ENCODE results near the gene DLL3.

Gene DLL3

DNA sequence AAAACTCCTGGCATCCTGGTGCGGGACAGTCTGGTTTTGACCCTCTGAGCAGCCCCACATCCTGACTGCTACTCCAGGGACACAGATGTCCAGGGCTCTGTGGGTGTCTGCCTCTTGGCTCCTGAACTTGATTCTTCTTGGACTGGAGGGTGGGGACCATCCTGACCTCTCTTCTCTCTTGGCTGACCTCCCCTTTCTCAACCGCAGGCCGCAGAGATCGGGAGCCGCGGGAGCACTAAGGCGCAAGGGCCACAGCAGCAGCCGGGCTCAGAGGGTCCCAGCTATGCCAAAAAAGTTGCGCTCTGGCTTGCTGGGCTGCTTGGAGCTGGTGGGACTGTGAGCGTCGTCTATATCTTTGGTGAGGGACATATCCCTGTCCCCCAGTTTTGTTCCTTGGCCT lies 17.1 kb upstream of the DLL3 start:
- DNase-seq (ENCODE audit: low spot score) = no peak

DNA sequence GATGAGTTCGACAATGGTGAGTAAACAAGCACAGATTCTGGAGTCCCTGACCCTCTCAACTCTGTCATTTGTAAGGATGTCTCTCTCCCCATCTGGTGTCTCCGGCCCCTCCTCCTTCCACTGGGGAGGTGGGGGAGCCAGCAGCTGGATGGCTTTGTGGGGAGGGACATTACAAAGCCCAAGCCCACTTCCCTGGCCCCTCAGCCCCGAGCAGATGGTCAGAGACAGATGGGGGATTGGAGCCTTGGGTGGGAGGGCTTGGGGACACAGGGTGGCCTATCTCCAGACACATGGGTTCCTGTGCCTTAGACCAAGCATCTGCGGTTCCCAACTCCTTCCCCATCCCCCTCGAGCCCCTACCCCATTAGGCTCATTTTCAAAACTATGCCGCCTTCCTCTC lies 15.6 kb upstream of the DLL3 start:
- no peak for DNase-seq (ENCODE audit: low spot score)

DNA sequence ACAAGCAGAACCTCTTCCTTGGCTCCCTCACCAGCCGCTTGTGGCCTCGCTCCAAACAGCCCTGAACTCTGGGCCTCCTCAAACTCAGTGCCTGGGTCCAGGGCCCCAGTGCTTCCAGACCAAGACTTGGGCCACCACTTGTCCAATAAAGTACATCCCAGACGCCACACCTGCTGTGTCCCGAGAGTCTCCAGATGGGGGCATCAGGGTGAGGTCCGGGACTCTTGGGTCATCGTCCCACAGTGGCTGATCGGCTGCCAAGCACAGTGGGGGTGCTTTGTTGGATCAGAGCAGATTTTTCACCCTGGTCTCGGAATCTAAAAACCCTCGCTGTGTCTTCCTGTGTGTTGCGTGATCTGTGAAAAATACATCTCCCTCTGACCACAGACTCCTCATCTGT lies 9.0 kb upstream of the DLL3 start:
- DNase-seq (ENCODE audit: low spot score) = no peak

DNA sequence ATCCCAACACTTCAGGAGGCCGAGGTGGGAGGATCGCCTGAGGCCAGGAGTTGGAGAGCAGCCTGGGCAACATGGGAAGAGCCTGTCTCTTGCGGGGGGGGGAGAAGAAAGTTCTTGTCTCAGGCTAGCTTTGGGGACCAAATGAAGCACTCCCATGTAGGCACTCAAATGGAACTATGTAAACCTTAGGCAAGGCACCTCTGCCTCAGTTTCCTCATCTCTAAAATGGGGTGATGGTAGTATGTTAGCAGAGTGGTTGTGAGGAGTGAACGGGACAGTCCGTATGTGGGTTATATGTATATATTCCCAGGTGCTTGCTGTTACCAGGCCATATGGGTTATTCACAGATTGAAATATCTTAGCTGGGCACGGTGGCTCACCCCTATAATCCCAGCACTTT lies 6.5 kb upstream of the DLL3 start:
- DNase-seq (ENCODE audit: low spot score) = no peak

DNA sequence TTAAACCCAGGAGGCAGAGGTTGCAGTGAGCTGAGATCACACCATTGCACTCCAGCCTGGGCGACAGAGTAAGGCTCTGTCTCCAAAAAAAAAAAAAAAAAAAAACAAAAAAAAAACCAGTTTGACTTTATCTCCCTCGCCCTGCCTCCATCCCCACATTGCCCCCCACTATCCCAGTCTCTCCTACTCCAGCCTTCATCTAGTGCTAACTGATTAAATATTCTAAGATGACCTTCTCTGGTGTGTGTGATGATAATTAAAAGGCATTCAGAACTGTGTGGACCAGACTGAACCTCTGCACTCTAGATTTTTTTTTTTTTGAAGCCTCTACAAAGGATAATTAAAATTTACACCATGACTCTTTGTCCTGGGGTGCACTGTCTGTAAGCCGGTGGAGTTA lies 6.0 kb upstream of the DLL3 start:
- DNase-seq (ENCODE audit: low spot score) = no peak

DNA sequence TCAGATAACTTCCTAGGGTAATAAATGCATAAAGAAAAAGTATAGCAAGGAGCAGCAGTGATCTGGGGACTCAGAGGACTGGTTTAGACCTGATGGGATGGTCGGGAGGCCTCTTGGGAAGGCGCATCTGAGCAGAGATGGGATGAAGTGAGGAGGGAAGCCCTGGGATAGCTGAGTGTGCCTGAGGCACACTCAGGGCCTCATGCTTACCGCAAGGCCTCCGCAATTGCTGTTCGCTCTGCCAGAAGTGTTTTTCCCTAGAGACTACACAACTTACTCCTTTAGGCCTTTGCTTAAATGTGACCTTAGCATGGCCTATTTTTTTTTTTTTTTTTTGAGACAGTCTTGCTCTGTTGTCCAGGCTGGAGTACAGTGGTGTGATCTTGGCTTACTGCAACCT lies 4.1 kb upstream of the DLL3 start:
- no peak for DNase-seq (ENCODE audit: low spot score)

DNA sequence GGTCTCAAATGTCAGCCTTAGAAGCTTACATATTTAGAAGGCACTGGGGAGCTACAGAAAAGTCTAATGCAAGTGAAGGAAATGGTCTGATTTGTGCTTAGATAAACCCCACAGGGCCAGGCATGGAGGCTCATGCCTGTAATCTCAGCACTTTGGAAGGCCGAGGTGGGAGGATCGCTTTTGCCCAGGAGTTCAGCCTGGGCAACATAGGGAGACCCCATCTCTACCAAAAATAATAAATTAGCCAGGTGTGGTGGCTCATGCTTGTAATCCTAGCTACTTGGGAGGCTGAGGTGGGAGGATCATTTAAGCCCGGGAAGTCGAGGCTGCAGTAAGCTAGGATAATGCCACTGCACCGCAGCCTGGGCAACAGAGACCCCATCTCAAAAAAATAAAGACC lies 2.7 kb upstream of the DLL3 start:
- no peak for DNase-seq (ENCODE audit: low spot score)

DNA sequence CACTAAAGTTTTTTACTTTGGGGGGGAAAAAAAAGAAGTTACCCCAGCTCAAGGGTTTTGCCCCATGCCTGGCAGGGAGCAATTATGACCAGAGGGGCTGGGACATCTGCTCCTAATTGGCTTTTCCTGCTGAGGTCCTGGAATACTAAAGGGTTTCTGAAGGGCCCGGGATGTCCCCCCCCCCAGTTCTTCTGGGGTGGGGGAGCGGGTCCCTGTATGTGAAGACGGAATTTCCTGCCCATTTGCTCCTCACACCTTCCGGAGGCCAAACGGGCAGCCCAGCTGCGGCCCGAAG lies 1.1 kb upstream of the DLL3 start:
- no peak for DNase-seq (ENCODE audit: low spot score)

DNA sequence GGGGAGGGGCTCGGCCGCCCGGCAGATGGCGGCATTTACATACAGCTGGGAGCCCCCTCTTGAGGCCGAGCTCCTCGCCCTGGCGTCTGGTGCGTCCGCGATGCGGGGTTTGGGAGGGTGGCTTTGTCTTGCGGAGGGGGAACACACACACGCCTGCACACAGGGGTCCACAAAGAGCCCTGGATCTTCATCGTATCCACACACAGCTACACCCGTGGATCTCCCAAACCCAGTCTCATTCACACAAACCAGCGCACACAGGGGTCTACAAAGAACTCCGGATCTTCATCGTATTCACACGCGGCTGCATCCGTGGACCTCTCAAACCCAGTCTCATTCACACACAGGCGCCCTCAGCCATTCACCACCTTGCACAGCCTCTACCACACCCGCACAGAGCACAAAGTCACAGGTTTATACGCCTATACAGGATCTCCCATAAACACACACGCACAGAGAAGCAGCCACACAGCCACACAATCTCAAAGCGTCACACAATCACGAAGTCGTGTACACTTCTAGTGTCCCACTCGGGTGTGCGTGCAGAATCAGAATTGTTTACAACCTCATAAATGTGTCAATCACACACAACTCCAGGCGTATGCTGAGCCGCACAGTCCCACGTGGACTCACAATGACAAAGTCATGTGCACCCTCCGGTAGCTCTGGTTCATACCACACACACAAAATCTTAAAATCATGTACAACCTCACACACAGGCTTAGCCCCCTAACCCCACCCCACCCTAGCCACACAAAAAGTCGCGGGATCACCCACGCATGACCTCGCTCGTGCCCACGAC lies 550 bp upstream of the DLL3 start:
- DNase-seq (ENCODE audit: low spot score) = peak; percentile 93

DNA sequence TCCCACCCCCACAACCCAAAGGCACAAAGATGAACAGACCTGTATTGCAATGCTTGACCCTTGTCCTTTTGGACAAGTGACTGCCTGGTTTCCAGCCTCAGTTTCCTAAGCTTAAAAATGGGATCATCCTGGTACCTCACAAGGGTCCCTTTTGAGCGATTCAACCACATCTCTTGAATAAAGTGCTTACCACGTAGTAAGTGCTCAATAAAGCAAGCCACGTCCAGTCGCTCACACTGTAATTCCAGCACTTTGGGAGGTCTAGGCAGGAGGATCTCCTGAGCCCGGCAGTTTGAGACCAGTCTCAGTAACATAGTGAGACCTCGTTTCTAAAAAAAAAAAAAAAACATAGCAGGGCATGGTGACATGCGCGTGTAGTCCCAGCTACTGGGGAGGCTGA lies 1.2 kb downstream of the DLL3 start:
- DNase-seq (ENCODE audit: low spot score) = no peak

DNA sequence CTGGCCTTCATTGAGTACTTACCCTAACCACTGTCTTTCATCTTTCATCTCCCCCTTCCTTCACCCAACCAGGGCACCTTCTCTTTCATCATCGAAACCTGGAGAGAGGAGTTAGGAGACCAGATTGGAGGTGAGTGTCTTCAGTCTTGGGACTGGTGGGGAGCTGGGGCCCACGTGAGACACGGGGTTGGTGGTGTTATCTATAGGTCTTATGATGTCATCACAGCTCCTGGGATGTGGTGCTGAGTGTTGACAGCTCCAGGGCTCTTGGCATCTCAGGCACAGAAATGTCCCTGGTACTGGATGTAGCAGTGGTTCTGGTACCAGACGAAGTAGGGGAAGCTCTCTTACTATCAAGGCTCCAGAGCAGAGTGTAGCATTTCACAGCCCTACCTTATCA lies 1.8 kb downstream of the DLL3 start:
- no peak for DNase-seq (ENCODE audit: low spot score)

DNA sequence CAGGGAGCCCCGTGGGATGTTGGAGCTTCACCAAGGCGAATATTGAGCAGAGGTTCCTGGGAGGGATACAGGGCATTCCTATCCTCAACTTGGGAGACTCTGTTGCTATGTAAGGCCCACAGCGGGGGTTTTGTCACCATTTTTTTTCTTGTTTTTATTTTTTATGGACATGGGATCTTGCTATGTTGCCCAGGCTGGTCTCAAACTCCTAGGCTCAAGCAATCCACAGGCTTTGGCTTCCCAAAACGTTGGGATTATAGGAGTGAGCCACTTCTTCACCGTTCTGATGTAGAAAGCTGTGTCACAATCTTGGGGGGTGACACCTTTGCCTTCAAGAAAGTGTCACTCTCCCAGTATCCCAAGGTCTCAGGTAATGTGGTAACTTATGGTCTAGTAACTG lies 2.6 kb downstream of the DLL3 start:
- DNase-seq (ENCODE audit: low spot score) = no peak

DNA sequence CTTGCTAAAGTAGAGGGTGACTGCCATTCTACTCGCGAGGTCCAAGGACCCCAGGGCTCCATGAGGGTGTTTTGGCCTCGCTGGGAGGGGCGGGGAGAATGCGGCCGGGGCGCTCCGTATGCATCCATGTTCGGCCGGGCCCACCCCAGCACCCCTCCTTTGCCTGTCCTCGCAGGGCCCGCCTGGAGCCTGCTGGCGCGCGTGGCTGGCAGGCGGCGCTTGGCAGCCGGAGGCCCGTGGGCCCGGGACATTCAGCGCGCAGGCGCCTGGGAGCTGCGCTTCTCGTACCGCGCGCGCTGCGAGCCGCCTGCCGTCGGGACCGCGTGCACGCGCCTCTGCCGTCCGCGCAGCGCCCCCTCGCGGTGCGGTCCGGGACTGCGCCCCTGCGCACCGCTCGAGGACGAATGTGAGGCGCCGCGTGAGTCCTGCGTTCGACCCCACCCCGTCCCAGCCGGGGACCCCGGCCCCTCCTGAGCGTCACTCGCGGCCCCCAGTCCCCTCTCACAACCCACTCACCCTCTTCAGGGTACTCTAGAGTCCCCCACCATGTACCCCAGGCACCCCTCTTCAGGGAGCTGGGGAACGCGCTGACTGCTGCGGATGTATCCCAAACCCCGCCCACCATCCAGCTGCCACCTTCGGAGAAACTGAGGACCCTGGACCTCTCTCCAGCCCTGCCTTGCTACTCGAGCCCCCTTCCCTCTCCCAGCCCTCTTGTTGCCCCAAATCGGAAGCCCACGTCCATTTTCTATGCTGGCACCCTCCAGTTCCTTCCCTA lies 4.1 kb downstream of the DLL3 start:
- DNase-seq (ENCODE audit: low spot score) = no peak

DNA sequence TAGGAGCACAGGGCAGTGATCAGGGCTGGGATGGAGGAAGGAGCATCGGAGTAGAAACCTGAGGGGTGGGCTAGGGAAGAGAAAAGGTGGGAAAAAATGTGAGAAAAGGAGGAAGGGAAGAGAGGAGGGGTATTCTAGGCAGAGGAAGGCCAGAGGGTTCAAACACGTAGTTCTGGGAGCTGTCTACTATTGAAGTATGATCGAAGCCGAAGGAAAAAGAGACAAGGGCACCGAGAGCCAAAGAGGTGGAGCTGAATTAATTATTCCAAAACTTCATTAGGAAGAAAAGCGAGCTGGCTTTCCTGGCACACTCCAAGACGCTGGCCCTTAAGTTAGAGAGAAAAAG lies 7.8 kb downstream of the DLL3 start:
- DNase-seq (ENCODE audit: low spot score) = no peak

DNA sequence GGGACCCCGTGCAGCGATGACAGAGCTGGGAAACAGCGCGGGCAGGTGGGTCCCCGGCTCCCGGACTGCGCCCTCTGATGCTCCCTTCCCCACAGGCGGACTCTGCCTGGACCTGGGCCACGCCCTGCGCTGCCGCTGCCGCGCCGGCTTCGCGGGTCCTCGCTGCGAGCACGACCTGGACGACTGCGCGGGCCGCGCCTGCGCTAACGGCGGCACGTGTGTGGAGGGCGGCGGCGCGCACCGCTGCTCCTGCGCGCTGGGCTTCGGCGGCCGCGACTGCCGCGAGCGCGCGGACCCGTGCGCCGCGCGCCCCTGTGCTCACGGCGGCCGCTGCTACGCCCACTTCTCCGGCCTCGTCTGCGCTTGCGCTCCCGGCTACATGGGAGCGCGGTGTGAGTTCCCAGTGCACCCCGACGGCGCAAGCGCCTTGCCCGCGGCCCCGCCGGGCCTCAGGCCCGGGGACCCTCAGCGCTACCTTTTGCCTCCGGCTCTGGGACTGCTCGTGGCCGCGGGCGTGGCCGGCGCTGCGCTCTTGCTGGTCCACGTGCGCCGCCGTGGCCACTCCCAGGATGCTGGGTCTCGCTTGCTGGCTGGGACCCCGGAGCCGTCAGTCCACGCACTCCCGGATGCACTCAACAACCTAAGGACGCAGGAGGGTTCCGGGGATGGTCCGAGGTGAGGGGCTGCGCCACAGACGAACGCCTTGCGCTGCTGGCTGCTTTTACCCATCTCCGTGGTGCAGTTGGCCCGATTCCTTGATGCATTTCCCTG lies 8.4 kb downstream of the DLL3 start:
- peak; percentile 56 for DNase-seq (ENCODE audit: low spot score)

DNA sequence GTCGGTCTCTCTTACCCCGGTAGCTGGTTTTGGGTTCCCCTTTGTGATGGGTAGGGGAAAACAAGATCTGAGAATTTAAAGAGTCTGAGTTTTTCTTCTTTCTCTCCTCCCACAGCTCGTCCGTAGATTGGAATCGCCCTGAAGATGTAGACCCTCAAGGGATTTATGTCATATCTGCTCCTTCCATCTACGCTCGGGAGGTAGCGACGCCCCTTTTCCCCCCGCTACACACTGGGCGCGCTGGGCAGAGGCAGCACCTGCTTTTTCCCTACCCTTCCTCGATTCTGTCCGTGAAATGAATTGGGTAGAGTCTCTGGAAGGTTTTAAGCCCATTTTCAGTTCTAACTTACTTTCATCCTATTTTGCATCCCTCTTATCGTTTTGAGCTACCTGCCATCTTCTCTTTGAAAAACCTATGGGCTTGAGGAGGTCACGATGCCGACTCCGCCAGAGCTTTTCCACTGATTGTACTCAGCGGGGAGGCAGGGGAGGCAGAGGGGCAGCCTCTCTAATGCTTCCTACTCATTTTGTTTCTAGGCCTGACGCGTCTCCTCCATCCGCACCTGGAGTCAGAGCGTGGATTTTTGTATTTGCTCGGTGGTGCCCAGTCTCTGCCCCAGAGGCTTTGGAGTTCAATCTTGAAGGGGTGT lies 9.1 kb downstream of the DLL3 start:
- no peak for DNase-seq (ENCODE audit: low spot score)

DNA sequence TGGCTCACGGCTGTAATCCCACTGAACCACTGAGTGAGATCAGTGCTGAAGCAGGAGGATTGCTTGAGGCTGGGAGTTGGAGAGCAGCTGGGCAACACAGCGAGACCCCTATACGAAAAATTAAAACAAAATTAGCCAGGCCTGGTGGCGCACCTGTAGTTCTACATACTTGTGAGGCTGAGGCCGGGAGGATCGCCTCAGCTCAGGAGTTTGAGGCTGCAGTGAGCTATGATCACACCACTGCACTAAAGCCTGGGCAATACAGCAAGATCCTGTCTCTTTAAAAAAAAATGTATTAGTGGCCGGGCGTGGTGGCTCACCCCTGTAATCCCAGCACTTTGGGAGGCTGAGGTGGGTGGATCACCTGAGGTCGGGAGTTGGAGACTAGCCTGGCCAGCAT lies 9.9 kb downstream of the DLL3 start:
- no peak for DNase-seq (ENCODE audit: low spot score)

DNA sequence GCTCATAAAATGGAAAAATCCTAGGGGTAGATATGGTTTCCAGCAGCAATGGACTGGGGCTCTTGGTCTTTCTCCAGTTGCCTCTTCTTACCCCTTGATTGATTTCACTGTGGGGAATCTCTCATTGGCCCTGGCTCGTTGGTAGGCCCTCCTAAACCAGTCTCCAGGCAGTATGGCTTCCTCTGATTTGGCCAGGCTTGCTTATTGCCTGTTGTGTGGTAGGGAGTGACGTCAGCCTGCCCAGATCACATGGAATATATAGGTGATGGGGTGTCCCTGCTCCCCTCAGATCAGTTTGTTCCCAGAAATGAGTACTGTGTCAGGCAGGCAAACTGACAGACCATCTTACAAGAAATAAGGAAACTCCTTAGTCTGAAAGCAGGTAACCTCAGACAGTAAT lies 10.5 kb downstream of the DLL3 start:
- DNase-seq (ENCODE audit: low spot score) = no peak

DNA sequence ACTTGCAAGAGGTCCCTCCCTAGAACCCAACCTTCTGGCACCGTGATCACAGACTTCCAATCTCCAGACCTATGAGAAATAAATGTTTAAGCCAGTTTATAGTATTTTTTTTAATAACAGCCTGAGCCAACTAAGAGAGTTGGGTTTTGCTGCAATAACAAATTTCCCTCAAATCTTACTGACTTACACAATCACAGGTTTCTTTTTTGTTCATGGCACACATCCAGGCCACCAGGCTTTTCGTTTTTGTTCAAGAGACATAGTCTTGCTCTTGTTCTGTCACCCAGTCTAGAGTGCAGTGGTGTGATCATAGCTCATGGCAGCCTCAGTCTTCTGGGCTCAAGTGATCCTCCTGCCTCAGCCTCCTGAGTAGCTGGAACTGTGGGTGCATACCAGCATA lies 14.2 kb downstream of the DLL3 start:
- no peak for DNase-seq (ENCODE audit: low spot score)

DNA sequence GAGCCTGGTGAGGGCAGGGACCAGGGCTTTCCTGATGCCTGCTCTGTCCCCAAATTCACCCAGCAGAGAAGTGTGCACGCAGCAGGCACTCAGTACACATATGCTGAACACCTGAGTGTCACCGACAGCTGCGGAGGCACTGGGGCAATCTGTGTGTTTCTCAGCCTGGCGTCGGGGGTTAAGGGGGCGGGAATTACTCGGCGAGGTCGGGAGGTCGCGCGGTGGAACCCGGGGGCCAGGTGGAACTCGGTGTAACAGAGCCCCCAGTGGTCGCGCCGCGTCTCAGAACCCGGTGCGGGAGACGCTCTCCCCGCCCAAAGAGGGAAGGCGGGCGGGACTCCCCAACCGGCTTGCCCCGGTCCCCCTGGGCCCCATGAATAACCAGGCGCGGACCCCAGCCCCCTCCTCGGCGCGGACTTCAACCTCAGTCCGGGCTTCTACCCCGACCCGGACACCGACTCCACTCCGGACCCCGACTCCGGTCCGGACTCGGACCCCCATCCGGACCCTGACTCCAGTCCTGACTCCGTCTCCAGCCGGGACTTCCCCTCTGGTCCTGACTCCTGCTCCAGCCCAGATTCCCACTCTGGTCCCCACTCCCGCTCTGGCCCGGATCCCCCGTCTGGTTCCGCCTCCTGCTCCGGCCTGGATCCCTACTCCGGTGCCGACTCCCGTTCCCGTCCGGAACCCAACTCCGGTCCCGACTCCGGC lies 16.2 kb downstream of the DLL3 start, which contains the start of gene SELENOV:
TSS of gene SELENOV (plus strand) at position 300 of the 711 bp plus-strand sequence. CDS start at position 374, 74 bp downstream.
- peak; percentile 73 for DNase-seq (ENCODE audit: low spot score)

DNA sequence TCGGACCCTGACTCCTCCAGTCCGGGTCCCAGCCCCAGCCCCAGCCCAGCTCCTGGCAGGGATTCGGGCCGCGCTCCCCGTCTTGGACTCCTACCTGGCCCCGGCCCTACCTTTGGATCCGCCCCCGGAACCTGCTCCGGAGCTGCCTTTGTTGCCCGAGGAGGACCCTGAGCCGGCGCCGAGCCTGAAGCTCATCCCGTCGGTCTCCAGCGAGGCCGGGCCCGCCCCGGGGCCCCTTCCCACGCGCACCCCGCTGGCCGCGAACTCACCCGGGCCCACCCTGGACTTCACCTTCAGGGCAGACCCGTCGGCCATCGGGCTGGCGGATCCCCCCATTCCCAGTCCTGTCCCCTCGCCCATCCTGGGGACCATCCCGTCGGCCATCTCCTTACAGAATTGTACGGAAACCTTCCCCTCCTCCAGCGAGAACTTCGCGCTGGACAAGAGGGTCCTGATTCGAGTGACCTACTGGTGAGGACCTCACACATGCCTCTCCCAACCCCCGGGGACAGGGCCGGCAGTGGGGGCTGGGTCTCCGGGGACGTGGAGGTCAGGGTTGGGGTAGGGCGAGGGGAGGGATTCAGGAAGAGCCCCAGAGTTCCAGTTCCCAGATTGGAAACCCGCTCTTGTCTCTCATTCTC lies 16.9 kb downstream of the DLL3 start:
- DNase-seq (ENCODE audit: low spot score) = peak; percentile 19
